Measurements from ENCODE around the gene ROMO1. TPM values are rescaled to one million over a fixed set of nuclear protein-coding genes. Genes with fewer than 3 reads are reported as not detected.
"Not testable (repeated sequence)": the region's sequence is repeated elsewhere in the genome, so short reads cannot be mapped to it uniquely, and the experiment has no call there.

Gene ROMO1
- total RNA-seq, 1 experiment from 2014 or later: 435 TPM

DNA sequence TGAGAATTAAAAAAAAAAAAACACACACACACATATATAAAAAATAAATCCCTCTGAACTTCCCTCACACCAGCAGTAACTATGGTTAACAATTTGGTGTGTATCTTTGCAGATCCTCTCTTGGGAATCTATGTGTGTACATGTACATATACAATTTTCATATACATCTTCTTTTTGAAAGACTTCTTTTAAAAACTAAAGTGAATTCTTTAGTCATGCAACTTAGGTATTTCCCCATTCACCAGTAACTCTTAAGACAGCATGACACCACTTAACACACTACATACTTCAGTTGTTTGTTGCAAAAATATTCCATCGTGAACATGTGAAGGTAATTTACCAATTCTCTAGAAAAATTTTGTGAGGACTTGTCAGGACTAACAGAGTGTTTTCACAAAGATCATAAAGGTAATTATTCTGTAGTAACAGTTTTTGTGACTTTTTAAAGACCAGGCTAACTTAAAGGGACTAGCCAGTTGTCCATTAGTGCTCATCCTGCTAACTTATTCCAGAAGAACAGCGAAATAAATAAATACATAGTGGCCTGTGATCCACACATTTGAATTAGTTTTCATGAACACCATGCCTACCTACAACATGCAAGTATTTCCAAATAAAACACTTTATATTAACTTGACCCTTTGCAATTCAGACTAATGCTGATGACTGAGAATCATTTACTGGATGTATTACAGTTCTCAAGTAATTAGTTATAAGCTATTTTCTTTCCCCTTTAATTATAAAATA lies 30.8 kb downstream of the ROMO1 start:
- no peak for DNase-seq (ENCODE audit: low read depth)

DNA sequence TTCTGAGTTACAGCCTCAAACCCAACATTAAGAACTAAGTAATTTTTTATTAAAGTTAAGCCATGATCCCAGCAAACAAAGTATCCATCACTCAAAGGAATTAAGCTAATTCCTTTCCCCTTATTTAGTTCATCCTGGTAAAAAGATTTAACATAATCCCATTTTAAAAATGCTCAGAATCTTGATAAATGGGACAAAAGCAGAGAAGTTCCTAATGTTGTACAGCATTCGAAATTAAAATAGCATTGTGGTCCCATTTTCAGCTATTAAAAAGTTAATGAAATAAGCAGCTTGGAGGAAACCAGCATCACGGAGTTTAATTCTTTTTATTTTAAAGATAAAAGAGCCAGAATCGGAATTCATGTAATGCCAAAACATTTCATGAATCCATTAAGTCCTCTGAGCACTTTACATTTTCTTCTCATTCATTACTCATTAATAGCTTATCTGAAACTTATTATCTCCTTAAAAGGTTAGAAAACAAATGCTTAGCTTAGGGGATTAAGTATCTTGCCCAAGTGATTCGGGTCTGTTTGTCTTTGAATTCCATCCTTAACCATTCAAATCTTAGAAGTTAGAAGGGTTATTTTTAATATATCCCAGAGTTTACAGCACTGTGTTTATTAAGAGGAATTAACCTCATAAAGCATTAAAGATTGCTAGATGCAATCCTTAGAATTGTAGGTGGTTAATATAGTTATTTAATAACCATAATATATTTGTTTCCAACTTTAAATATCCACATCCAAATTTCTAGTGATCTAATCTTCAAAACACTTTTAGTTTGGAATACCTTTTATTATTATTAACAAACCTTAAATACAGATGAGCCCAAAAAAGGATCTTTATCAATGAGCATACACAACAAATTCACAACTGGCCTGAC lies 31.6 kb downstream of the ROMO1 start:
- DNase-seq (ENCODE audit: low read depth): no peak

- DNase-seq (ENCODE audit: low read depth): no peak
Observed at GRCh38 chr20:35731469-35731788, 32.2 kb downstream of the ROMO1 start.

DNA sequence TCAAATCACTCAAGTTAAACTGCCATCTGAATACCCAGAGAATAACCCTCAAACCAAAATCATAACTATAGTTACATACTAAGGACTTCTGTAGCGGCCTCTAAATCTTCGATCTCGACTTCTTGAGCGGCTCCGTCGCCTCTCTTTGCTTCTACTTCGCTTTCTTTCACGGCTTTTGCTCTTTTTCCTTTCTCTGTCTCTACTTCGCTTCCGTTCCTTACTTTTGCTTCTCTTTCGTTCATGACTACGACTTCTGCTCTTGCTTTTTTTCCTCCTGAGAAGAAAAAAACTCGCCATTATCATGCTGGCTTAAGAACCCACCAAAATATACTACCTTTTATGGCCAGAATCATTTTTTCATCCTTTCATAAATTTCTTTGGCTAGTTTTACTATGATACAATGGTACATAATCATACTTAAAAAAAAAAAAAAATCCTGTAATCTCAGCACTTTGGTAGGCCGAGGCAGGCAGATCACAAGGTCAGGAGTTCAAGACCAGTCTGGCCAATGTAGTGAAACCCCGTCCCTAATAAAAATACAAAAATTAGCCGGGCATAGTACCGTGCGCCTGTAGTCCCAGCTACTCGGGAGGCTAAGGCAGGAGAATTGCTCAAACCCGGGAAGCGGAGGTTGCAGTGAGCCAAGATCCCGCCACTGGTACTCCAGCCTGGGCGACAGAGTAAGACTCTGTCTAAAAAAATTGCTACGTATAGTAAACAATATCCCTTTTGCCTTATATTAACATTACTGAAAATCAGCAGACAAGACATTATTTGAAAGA lies 32.8 kb downstream of the ROMO1 start:
- DNase-seq (ENCODE audit: low read depth): no peak

- no peak for DNase-seq (ENCODE audit: low read depth)
Observed at GRCh38 chr20:35732644-35732982, 33.4 kb downstream of the ROMO1 start.

DNA sequence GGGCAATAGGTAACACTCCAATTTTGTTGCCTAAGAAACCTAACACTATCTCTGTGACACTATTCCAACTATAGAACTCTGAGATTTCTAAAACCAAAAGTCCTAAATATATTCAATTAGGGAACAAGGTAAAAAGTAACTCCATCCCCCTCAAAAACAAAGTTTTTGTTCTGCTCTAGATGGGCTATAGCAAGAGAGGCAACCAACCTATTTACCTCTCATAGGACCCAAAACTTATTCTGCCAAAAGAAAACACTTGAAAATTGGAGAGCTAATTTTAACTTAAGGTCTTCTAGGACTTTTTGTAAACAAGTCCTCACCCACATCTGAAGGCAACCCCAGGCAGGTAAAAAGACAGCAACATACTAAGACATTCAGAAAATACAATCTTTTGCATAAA lies 35.2 kb downstream of the ROMO1 start:
- DNase-seq (ENCODE audit: low read depth): no peak

- DNase-seq (ENCODE audit: low read depth): no peak
Observed at GRCh38 chr20:35734777-35735649, 35.8 kb downstream of the ROMO1 start.

- DNase-seq (ENCODE audit: low read depth): no peak
Observed at GRCh38 chr20:35735826-35736470, 36.7 kb downstream of the ROMO1 start.

GRCh38 chr20:35737865-35738333 lies 38.7 kb downstream of the ROMO1 start:
- DNase-seq (ENCODE audit: low read depth): no peak

DNA sequence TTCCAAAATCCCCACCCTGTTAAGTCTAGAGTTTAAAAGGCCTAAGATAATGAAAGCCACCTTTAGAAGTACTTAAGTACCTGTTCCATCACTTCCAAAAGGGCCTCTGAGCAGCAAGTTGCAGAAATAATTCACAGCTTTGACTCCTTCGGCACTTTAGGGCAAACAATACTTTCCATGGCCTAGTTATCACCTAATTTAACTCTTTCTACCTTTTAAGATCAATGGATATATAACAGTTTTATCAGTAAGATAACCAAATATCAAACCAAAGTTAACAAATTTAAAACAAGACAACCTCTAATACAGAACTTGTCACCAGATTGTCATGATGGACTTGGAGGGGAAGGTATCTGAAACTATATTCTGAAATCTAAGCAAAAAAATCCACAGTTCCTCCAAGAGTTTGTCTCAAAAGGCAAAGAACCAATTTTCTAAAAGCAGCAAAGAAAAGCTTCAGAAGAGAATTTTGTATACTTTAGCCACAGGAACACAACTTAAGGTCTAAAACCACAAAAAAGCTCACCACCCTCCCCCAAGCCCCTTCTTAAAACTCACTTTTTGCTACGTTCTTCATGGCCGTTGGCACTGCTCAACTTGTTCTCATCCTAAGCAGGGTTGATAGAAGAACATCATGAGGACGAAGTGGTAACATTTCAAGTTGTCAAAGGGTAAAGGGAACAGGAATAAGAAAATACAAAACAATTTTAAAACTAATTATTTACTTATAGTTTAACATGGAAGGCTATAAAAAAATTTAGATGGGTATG lies 39.4 kb downstream of the ROMO1 start:
- no peak for DNase-seq (ENCODE audit: low read depth)

- no peak for DNase-seq (ENCODE audit: low read depth)
Observed at GRCh38 chr20:35739294-35740163, 40.3 kb downstream of the ROMO1 start.

GRCh38 chr20:35741892-35742740 lies 42.9 kb downstream of the ROMO1 start, which contains the start of gene RBM39:
TSS of gene RBM39 (minus strand) at chr20:35742260. CDS start at chr20:35740874, 1,386 bp downstream.
- DNase-seq (ENCODE audit: low read depth): peak; percentile 100

DNA sequence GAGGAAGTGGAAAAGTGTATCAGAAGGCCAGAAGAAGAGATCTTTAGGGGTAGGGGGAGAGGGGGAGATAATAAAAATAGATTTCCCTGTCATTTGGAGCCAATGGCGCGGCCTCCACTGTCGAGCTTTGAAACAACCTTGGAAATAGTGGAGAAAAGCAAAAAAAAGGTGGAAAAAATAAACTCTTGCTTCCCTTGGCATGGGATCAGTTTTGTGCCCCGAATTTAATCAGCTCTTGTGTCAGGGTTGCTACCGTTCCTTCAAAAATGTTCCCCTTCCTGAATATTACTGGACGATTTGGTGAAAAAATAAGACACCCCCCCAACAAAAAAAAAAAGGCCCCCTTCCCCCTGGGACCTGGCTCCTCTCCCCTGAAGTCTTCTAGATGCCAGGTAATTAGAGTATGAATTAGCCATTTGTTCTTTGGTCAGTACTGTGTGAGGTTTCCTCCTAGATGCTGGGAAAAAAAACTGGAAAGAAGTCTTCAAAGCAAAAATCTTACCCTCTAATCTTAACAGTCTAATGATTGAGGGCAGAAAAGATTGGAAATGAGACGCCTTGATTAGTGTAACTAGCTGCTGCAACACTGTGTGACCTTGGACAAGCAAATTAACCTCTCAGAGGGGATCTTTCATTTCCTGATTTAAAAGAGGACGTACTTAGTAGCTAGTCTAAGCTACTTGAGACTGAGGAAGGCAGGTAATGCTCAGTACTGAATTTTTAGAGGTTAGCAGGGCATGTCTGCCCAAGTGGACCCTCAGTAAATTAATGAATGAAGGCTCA lies 43.7 kb downstream of the ROMO1 start:
- no peak for DNase-seq (ENCODE audit: low read depth)

GRCh38 chr20:35743693-35744491 lies 44.7 kb downstream of the ROMO1 start:
- no peak for DNase-seq (ENCODE audit: low read depth)

DNA sequence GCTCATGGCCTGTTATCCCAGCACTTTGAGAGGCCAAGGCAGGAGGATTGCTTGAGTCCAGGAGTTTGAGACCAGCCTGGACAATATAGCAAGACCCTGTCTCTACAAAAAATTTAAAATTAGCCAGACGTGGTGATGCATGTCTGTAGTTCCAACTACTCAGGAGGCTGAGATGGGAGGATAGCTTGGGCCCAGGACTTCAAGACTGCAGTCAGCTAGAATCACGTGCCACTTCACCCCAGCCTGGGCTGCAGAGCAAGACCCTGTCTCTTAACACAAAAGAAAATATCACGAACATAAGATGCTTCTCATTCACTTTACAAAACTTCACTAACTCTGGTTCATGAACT lies 45.3 kb downstream of the ROMO1 start:
- not testable (repeated sequence) for DNase-seq (ENCODE audit: low read depth)
